K562 (cell line): ENCODE results near the gene ZACN. TPM values are rescaled to one million over a fixed set of nuclear protein-coding genes. Genes with fewer than 3 reads are reported as not detected.

Source experiments
- ATAC-seq: fragments of 200-7000 bp; cut with Tn5 transposase; 3 replicates; pipeline ENCODE4 v1.9.1; 2020; ENCODE audit warnings: moderate library complexity
- BruUV-seq: library from RNA; stranded (reverse); fragments of 400-500 nt; replicated peaks from 2 replicates; lab custom pipeline; 2021; lab: Mats Ljungman, UMichigan
- CTCF ChIA-PET: fragments of 300-600 bp; formaldehyde crosslinking; extraction: SDS; loops from one replicate; lab custom pipeline; 2021; ENCODE audit warnings: low intra/inter-chr PET ratio; lab: Yijun Ruan, JAX
- POLR2A ChIA-PET: fragments of 300-600, 350-650 bp; sonication (Branson Sonifier 250); formaldehyde crosslinking; extraction: SDS; loops from one replicate; lab custom pipeline; 2021; ENCODE audit warnings: antibody characterized with exemption, inconsistent platforms; lab: Yijun Ruan, JAX
- DNase-seq, 4 experiments: peaks; one replicate each; pipeline versions ENCODE4 v3.0.0 to v3.0.0-alpha.2; 2011 to 2018; ENCODE audit warnings: low spot score in 3 of 4, mixed read lengths in 3 of 4; ENCODE audit errors: extremely low read depth in 1 of 4
- FAIRE-seq: peaks from 2 replicates; lab custom pipeline; 2011; peaks lifted over from hg19 to GRCh38; lab: Jason Lieb, UNC
- H2AFZ ChIP-seq: 2 replicates; pipeline ENCODE4 v1.6.0; 2011; ENCODE audit warnings: low read depth, low read length, control low read depth, inconsistent platforms
- H3K27ac ChIP-seq: fragments of 200-600 bp; 3 replicates; pipeline ENCODE4 v1.8.0; 2011; ENCODE audit warnings: low read depth, mild to moderate bottlenecking, control low read depth, inconsistent platforms, low read length, moderate library complexity, mixed read lengths; ENCODE audit errors: extremely low read depth
- H3K27me3 ChIP-seq, 2 experiments: fragments of 300-600 bp in 1 of 2; 2 replicates in 1 of 2; 3 replicates in 1 of 2; pipeline versions ENCODE4 v1.6.0 to v1.8.0; 2011; ENCODE audit warnings: inconsistent platforms in 2 of 2, low read length in 2 of 2, mild to moderate bottlenecking in 1 of 2, mixed read lengths in 1 of 2, moderate library complexity in 1 of 2; ENCODE audit not compliant: control insufficient read depth in 2 of 2, insufficient read depth in 2 of 2
- H3K36me3 ChIP-seq: fragments of 300-600 bp; 3 replicates; pipeline ENCODE4 v1.8.0; 2011; ENCODE audit warnings: mild to moderate bottlenecking, low read length, inconsistent platforms; ENCODE audit not compliant: control insufficient read depth, insufficient read depth
- H3K4me1 ChIP-seq, 2 experiments: fragments of 200-600 bp in 1 of 2; replicated peaks in 1 of 2; 2 replicates in 1 of 2; 3 replicates in 1 of 2; pipeline versions ENCODE4 v1.5.1 to v1.8.0; 2011; ENCODE audit warnings: inconsistent platforms in 2 of 2, low read length in 2 of 2, mild to moderate bottlenecking in 1 of 2, mixed read lengths in 1 of 2, moderate library complexity in 1 of 2; ENCODE audit not compliant: control insufficient read depth in 2 of 2, insufficient read depth in 2 of 2
- H3K4me2 ChIP-seq: 2 replicates; pipeline ENCODE4 v1.6.1; 2011; ENCODE audit warnings: low read length, control low read depth, inconsistent platforms, mixed read lengths; ENCODE audit not compliant: insufficient read depth
- H3K4me3 ChIP-seq: fragments of 200-600 bp; sonication (generic), shearing (Covaris generic); 2 replicates; pipeline ENCODE4 v1.5.1; 2016; ENCODE audit warnings: control low read depth, inconsistent platforms
- H3K79me2 ChIP-seq: fragments of 200-600 bp; 3 replicates; pipeline ENCODE4 v1.8.0; 2011; ENCODE audit warnings: low read length, inconsistent platforms; ENCODE audit not compliant: control insufficient read depth, insufficient read depth
- H3K9ac ChIP-seq, 2 experiments: 2 replicates each; pipeline versions ENCODE4 v1.6.0 to v1.6.1; 2011; ENCODE audit warnings: low read depth in 2 of 2, low read length in 2 of 2, control low read depth in 1 of 2, inconsistent platforms in 1 of 2, mild to moderate bottlenecking in 1 of 2, mixed read lengths in 1 of 2; ENCODE audit not compliant: insufficient read depth in 1 of 2
- H3K9me1 ChIP-seq: one replicate; pipeline ENCODE4 v1.6.0; 2011; ENCODE audit warnings: inconsistent platforms, mild to moderate bottlenecking, low read length, moderate library complexity; ENCODE audit not compliant: control insufficient read depth, insufficient read depth
- H3K9me3 ChIP-seq: replicated peaks from 2 replicates; pipeline ENCODE4 v1.5.1; 2011; ENCODE audit warnings: low read depth, low read length, inconsistent platforms; ENCODE audit not compliant: control insufficient read depth, insufficient read depth
- H4K20me1 ChIP-seq: replicated peaks from 2 replicates; pipeline ENCODE4 v1.6.1; 2011; ENCODE audit warnings: low read length, inconsistent platforms, mixed read lengths; ENCODE audit not compliant: control insufficient read depth, insufficient read depth
- CHD1 ChIP-seq: fragments of 200-600 bp; sonication (generic); IDR thresholded peaks from one replicate; pipeline ENCODE4 v1.6.1; 2012; ENCODE audit warnings: mild to moderate bottlenecking, moderate library complexity, low read length, inconsistent platforms
- ZNF740 ChIP-seq, 3 experiments: fragments of 200-800 bp in 1 of 3; sonication (Bioruptor generic) in 1 of 3; sonication (generic) in 1 of 3; formaldehyde crosslinking in 1 of 3; IDR thresholded peaks; 2 replicates each; pipeline versions ENCODE4 v1.6.1 to v1.8.0; 2016 to 2022; ENCODE audit warnings: mild to moderate bottlenecking in 2 of 3, missing compliant biosample characterization in 2 of 3, missing genetic modification characterization in 2 of 3, missing genetic modification reagents in 1 of 3
- WGBS: fragments of 100-300 bp; shearing (Covaris generic); methylation state at CpG from one replicate; pipeline ENCODE4 v1.1.6; 2016; ENCODE audit warnings: low coverage, mixed read lengths; ENCODE audit not compliant: insufficient coverage; ENCODE audit errors: missing lambda C conversion rate; 5-methylcytosine and 5-hydroxymethylcytosine counted together
- in situ Hi-C: fragments of 300-500 bp; cut with MboI; formaldehyde crosslinking; loops from 4 replicates; pipeline ENCODE4 v1.15.0; 2018; ENCODE audit warnings: inconsistent platforms, mixed read lengths
- intact Hi-C: fragments of 100-400 bp; cut with micrococcal nuclease; formaldehyde crosslinking; loops from 2 replicates; pipeline ENCODE4 v1.14.2; 2022
- polyA plus RNA-seq, 8 experiments: library from polyadenylated mRNA; depleted of rRNA in 4 of 8; stranded (reverse) in 5 of 8; unstranded in 3 of 8; fragments of >200 nt; fragmentation: Nextera tagmentation in 2 of 8; fragmentation: Illumina TruSeq in 1 of 8; extraction: Ambion mirVana in 2 of 8; extraction: Trizol in 1 of 8; gene quantifications; 2 replicates each; pipeline versions ENCODE4 v1.2.1 to v1.2.3, GENCODE V29; 2011 to 2014; ENCODE audit warnings: inconsistent platforms in 1 of 8, missing spikeins in 1 of 8
- total RNA-seq, 7 experiments: library from RNA; depleted of rRNA in 6 of 7; stranded (reverse); fragments of >200 nt in 6 of 7; fragmentation: Illumina TruSeq in 2 of 7; extraction: Trizol in 2 of 7; gene quantifications; 2 replicates each; pipeline versions ENCODE4 v1.2.1 to v1.2.3, GENCODE V29; 2011 to 2021; ENCODE audit warnings: low replicate concordance in 1 of 7

Gene ZACN
- total and polyA plus RNA-seq, 9 of the 15 experiments (the other 6 are each of a cell fraction or from before 2014, with no cell fraction given), result 0.07 TPM; not detected in 8

GRCh38 chr17:76130473-76130872, 51.5 kb downstream of the ZACN start:
- Histone ChIP-seq H3K27me3 (peaks cover 32 to 49% of the 10 kb centered on the region in 2 experiments; a peak in 4 of 5 replicates), H4K20me1 (no peaks in the 10 kb centered on the region), H3K27ac (no peak overlapping the region), H3K4me3 (no peak overlapping the region), H3K9me3 (no peaks in the 10 kb centered on the region), H2AFZ (no peak overlapping the region), H3K9me1 (no peaks in the 10 kb centered on the region), H3K4me1 (peaks cover 0 to 31% of the 10 kb centered on the region in 2 experiments; a peak in 2 of 5 replicates), H3K4me2 (no peak overlapping the region), H3K9ac (peak overlapping the region in 1 of 2 experiments; percentile 45; a peak in 1 of 4 replicates), H3K36me3 (no peaks in the 10 kb centered on the region), H3K79me2 (no peaks in the 10 kb centered on the region)
- CTCF ChIA-PET, result no interaction called here
- FAIRE-seq (no peak), DNase-seq (no peak), ATAC-seq (no peak)
- no TSS peak for BruUV-seq
- in situ Hi-C loops (no loop called here), intact Hi-C loops (no loop called here)
- POLR2A ChIA-PET, result interaction anchor here (0.6 to 1.9 kb wide), 10 partner anchors 11 to 347 kb away, joined by 3 to 6 read pairs (median 4); no protein-coding TSS in a partner anchor
- TF ChIP-seq ZNF740 (CRISPR knock-in tag; IDR thresholded peaks at IDR 0.05) (peak; percentile 27; the same call in 1 of the 2 replicates), ZNF740 (tag; IDR thresholded peaks at IDR 0.05) (no peak), CHD1 (no peak)
- 12% methylated on average over 11 of the region's 13 CpGs for WGBS
